GM12878 (cell line): ENCODE results near the gene FOS.

Experiments
- CREB1 ChIP-seq: IDR thresholded peaks from 2 replicates; pipeline ENCODE4 v1.6.1; 2012; ENCODE audit warnings: low read depth, mild to moderate bottlenecking, inconsistent platforms
- CTCF ChIP-seq, 3 experiments: IDR thresholded peaks in 2 of 3; conservative IDR thresholded peaks in 1 of 3; 2 replicates each; pipeline ENCODE4 v1.5.1; 2011; ENCODE audit warnings: low read depth in 3 of 3, low read length in 3 of 3, mild to moderate bottlenecking in 3 of 3, control low read depth in 2 of 3, moderate library complexity in 2 of 3, inconsistent platforms in 1 of 3, mixed read lengths in 1 of 3; ENCODE audit not compliant: control insufficient read depth in 2 of 3, insufficient read depth in 1 of 3; ENCODE audit errors: extremely low read depth in 1 of 3
- E2F8 ChIP-seq: fragments of 450-650 bp; IDR thresholded peaks from 2 replicates; pipeline ENCODE4 v1.6.1; 2018; ENCODE audit warnings: mild to moderate bottlenecking, low read depth, moderate library complexity; ENCODE audit not compliant: partially characterized antibody
- FOXM1 ChIP-seq: IDR thresholded peaks from 2 replicates; pipeline ENCODE4 v1.6.1; 2012; ENCODE audit warnings: low read depth, mild to moderate bottlenecking, inconsistent platforms, low read length, moderate library complexity
- GABPA ChIP-seq: IDR thresholded peaks from 2 replicates; pipeline ENCODE4 v1.6.1; 2014; ENCODE audit warnings: antibody characterized with exemption, low read depth, mild to moderate bottlenecking, inconsistent platforms
- MYC ChIP-seq: IDR thresholded peaks from 2 replicates; pipeline ENCODE4 v1.6.1; 2011; ENCODE audit warnings: mild to moderate bottlenecking, low read length, moderate library complexity, inconsistent platforms; ENCODE audit not compliant: insufficient read depth, insufficient replicate concordance, insufficient read length, severe bottlenecking
- POLR2A ChIP-seq: IDR thresholded peaks from 2 replicates; pipeline ENCODE4 v1.6.1; 2011; ENCODE audit warnings: low read depth, mild to moderate bottlenecking, low read length
- POLR2AphosphoS5 ChIP-seq: IDR thresholded peaks from 2 replicates; pipeline ENCODE4 v1.6.1; 2011; ENCODE audit warnings: mild to moderate bottlenecking, low read length, inconsistent platforms
- REST ChIP-seq: IDR thresholded peaks from 2 replicates; pipeline ENCODE4 v1.6.1; 2012; ENCODE audit warnings: mild to moderate bottlenecking, low read depth, low read length
- SMC3 ChIP-seq: IDR thresholded peaks from 2 replicates; pipeline ENCODE4 v1.6.1; 2011; ENCODE audit warnings: low read length, improper control_type of control experiment, borderline replicate concordance
- TCF12 ChIP-seq: IDR thresholded peaks from 2 replicates; pipeline ENCODE4 v1.6.1; 2011; ENCODE audit warnings: low read depth, mild to moderate bottlenecking, low read length
- YBX1 ChIP-seq: fragments of 450-650 bp; IDR thresholded peaks from 2 replicates; pipeline ENCODE4 v1.6.1; 2016; ENCODE audit warnings: antibody characterized with exemption
- ZNF24 ChIP-seq: fragments of 450-650 bp; IDR thresholded peaks from 2 replicates; pipeline ENCODE4 v1.6.1; 2017; ENCODE audit warnings: antibody characterized with exemption, mild to moderate bottlenecking
- ZSCAN29 ChIP-seq: fragments of 450-650 bp; IDR thresholded peaks from 2 replicates; pipeline ENCODE4 v1.6.1; 2017; ENCODE audit warnings: mild to moderate bottlenecking, moderate library complexity

- TF ChIP-seq SMC3 (no peak), REST (no peak), YBX1 (no peak), CREB1 (no peak), ZSCAN29 (no peak), CTCF (IDR thresholded peaks at IDR 0.05 in 2 of 3, conservative IDR thresholded peaks at IDR 0.05 in 1 of 3; ENCODE audit: control insufficient read depth in 2 of 3, extremely low read depth in 1 of 3, insufficient read depth in 1 of 3, low read depth in 3 of 3, low read length in 3 of 3) (no peak), ZNF24 (no peak), POLR2AphosphoS5 (no peak), GABPA (no peak), TCF12 (no peak), E2F8 (no peak), POLR2A (no peak), FOXM1 (no peak), MYC (no peak)
Measured at GRCh38 chr14:75292886-75293285, 14.3 kb downstream of the FOS start.
